ENCODE data around the gene TTC9C.
"Not testable (repeated sequence)": the region's sequence is repeated elsewhere in the genome, so short reads cannot be mapped to it uniquely, and the experiment has no call there.

Gene TTC9C

DNA sequence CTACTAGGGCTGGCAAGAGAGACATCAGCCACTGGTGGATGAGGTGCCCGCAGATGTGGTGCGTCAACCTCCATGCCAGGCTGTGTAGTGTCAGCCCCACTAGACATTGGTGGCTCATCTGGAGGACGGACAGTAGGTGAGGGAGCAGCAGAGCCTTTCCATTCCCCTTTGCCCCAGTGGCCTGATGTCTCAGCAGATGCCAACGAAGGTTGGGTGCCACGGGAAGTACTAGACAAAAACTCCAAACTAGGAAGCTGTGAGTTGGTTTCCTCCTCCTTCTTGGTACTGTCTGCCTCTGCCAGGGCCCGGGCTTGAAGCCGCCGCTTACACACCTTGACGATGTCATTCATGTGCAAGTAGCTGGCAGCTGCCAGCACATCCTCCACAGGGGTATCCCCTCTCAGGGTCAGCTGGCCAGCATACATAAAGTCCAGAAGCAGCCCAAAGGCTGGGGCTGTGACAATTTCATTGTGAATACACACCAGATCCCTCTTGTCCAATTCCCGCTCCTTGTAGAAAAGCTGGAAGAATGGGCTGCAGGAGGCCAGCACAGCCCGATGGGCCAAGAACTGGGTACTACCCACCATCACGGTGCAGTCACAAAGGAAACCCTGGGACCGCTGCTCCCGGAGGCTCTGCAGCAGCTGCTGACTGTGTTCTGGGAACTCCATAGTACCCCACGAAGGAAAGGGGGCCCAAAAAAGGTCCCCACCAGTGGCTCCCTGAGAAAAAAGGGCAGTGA, 24.9 kb downstream of the TTC9C start:
- no peak for DNase-seq

DNA sequence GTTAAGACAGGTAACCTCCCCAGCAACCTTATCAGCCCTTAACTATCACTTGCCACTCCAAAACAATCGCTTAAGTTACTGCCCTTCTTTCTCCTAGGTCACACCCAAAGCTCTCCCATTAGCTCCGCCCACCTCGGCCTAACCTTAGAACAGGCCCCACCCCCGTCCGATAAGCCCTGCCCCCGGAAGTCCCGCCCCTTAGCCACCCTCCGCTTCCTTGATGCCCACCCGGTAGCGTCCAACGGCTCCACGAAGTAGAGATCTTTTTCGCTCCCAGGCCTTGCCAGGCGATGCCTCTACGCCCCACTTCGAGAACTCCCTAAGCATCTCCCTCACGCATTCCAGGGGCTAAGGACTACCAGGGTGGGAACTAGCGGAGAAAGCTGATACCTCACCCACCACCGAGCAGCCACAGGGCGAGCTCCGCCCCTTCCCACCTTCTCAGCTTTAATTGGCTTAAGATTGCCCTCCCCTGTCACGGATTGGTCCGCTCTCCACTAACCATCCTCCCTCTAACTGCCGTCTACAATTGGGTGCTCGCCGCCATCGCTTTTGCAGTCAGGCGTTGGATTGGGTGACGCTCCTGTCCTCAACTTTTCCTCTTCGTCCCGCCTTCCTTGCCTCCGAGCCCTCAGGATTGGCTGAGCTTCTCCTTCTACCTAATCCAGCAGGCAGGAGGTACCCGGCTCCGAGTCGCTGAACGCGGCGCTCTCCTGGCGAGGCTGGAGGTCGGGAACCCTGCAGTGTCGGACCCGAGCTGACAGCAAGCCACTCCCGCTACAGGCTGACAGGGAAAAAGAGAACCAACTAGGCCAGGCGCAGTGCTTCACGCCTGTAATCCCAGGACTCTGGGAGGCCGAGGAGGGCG, 25.7 kb downstream of the TTC9C start, which contains the start of gene ZBTB3:
Gene ZBTB3, minus strand, starts transcription at position 425 of the 868 bp plus-strand sequence. CDS start 496 bp downstream, outside the sequence.
- DNase-seq: peak; percentile 97

DNA sequence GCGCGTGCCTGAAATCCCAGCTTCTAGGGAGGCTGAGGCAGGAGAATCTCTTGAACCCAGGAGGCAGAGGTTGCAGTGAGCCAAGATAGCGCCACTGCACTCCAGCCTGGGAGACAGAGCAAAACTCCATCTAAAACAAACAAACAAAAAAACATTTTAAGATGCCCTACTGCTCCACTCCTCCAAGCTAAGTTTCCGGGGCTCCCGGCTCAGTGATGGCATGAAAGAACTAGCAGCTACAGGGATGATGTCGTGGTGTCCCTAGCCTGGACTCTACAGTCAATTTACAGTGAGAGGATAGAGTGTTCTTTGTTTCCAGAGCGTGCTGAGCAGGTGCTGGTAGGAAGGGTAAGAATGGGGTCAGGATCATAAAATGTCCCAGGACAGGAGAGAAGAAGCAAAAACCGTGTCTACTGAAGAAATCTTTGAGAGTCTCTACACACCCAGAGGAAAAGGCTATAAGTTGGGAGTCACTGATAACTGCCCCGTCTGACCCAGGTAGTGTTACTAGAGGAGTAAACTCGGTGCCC, 26.9 kb downstream of the TTC9C start:
- no peak for DNase-seq

DNA sequence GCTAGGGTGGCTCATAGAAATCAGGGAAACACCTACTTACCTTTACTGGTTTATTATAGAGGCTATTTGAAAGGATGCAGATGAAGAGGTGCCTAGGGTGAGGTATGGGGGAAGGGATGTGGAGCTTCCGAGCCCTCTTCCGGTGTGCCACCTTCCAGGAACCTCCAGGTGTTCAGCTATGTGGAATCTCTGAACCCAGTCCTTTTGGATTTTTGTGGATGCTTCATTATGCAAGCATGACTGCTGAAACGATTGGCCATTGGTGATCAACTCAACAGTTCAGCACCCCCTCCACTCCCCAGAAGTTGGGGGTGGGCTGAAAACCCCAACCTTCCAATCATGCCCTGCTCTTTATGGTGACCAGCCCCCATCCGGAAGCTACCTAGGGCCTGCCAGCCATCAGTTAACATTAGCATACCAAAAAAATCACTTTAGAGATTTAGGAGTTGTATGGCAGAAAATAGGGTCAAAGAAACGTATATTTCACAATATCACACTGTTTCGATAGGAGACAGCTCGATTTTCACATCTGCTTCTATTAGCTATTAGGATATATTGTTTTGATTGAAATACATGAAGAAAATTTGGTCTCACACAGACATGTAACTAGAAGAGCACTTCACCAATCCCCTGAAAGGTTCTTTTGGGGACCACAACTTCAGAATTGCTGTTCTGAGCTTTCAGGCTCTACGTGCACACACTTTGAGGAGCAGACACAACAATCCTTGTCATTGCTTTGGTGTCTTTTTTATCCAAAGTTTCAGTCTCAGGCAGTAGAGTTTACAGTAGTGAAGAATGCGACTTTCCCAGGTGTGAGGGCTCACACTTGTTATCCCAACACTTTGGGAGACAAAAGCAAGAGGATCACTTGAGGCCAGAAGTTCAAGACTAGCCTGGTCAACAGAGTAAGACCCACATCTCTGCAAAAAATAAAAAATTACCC, 29.8 kb downstream of the TTC9C start:
- no peak for DNase-seq

DNA sequence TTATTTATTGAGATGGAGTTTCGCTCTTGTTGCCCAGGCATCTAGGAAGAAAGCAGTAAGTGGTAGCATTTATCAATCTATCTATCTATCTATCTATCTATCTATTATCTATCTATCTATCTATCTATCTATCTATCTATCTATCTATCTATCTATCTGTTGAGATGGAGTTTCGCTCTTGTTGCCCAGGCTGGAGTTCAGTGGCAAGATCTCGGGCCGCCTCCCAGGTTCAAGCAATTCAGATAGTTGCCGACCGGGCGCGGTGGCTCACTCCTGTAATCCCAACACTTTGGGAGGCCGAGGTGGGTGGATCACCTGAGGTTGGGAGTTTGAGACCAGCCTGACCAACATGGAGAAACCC, 32.6 kb downstream of the TTC9C start:
- not testable (repeated sequence) for DNase-seq

DNA sequence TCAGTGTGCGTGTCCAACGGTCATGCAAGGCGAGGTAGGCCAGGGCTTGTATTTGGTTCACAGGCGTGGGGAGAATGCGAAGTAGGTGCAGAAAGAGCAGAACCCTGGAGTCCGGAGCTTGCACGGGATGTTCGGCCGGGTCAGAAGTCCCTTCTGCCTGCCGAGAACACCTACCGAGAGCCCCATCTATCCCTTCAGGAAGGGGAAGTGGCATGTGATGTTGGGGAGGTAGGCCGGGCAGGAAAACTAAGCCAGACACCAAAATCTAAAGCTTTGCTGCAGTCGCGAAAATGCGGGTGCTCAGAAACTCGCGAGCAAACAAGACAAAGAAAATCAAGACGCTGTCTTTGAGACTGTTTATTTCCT, 42.5 kb downstream of the TTC9C start:
- DNase-seq: no peak

DNA sequence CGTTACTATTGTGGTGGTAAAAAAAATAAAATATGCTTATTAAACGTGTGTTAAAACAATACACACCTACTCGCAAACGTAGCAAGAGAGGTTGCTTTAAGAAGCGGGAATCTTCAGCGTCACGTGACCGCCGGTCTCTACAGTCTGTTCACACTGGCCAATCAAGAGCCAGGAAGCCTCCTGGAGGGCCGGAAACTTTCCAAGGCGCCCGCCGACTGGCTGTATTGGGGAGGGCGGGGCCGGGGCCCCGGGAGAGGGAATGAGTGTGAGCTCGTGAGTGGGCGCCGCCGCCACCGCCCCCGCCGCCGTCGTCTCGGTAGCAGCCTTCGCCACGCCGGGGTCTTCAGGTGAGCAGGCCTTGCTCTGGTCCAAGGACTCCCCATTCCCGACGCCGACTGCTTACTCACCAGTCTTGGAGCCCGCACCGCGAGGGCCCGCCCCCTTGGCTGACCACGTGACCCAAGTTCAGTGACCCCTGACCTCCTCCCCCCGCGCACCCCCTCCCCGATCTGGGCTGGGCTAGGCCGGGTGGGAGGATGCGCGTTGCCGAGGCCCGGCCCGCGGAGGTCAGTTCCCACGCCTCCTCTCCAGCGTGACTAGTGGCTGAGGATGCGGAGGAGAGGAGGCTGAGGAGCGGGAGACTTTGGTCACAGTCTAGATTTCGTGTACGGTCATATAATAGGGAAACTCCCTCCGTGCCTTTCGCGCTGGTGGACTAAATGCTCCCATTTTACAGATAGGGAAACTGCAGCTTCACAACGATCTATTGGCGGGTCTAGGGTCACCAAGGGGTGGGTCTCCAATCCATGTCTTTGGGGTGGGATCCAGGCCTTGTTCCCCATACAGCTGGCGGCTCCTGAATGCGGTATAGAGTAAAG, 43.1 kb downstream of the TTC9C start, which contains the start of gene TAF6L:
Gene TAF6L, plus strand, starts transcription at position 253 of the 878 bp plus-strand sequence. CDS start 4,388 bp downstream, outside the sequence.
- peak; percentile 96 for DNase-seq

DNA sequence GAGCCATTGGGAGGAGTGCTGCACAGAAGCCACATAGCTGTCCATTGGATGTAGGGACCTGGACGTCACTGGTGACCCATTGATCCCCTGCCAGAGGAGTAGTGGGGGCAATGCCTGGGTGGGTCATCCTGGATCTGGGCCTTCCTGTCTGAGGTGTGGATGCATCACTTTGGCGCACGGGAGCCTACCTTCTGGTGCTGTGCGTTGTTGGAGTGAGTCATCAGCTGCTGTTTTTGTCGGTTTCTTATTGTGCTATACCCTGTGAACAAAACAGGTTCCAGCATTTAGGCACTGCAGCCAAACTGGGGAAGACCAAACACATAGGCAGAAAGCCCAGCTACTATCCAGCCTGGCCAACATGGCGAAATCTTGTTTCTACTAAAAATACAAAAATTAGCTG, 46.1 kb downstream of the TTC9C start:
- DNase-seq: no peak

DNA sequence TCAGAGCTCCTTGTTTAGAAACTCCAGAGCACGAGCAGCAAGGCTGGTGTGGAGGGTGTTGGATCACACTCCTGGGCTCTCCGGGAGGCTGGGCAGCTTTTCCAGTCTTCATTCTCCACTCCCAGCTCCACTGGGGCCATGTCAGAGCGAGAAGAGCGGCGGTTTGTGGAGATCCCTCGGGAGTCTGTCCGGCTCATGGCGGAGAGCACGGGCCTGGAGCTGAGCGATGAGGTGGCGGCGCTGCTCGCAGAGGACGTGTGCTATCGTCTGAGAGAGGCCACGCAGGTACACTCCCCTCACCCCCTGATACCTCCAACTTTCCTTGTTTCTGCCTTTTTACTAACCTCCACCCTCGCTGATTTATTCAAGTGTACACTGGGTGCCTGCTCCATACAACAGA, 47.4 kb downstream of the TTC9C start:
- no peak for DNase-seq

DNA sequence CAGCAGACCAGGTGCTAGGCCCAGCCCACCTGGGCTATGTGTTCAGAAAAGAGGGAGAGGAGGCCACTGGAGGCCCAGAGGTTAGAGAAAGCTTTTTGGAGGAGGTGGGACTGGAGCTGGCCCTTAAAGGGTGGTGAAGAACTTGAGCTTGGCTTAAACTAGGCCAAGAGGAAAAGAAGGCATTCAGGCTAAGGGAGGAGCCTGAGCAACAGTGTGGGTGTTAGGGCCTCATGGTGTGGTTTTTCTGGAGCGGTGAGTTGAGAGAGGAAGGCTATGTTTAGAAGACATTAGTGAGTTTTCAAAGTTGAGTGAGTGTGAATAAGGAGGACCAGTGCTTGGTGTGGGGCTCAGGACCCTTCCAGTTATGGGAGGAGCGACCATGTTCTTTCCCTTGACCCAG, 49.1 kb downstream of the TTC9C start:
- DNase-seq: no peak

DNA sequence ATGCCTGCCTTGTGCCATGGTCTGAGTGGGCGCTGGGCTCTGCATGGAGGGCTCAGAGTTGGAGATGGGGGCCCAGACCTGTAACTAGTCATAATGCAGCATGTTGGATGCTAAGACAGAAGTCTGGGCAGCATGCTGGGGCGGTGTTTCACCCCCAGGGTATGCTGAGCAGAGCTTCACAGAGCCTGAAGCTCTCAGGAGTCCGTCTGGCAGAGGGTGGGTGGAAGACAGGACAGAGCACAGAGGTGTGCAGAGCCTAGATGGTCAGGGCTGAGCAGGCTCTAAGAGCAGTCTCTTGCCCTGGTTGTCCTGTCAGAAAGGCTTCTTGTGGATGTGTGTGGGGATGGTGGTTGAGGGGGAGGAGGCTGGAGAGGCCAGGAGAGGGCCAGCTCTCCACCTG, 50.2 kb downstream of the TTC9C start:
- no peak for DNase-seq

DNA sequence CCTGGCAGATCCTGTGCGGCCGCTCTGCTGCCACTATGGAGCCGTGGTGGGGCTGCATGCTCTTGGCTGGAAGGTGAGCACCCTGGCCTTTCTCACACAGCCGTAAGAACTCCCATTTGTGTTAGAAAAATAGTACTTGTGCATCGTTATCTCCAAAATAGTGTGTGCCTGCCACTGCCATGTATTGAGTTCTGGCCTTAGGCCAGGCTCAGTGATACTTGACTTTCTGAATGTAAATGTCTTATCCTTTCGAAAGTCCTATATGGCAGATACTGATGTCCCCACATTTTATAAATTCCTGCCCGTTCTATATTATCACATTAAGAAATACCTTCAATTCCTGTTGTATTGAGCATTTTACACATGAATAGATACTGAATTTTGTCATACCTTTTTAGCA, 54.5 kb downstream of the TTC9C start:
- DNase-seq: no peak

DNA sequence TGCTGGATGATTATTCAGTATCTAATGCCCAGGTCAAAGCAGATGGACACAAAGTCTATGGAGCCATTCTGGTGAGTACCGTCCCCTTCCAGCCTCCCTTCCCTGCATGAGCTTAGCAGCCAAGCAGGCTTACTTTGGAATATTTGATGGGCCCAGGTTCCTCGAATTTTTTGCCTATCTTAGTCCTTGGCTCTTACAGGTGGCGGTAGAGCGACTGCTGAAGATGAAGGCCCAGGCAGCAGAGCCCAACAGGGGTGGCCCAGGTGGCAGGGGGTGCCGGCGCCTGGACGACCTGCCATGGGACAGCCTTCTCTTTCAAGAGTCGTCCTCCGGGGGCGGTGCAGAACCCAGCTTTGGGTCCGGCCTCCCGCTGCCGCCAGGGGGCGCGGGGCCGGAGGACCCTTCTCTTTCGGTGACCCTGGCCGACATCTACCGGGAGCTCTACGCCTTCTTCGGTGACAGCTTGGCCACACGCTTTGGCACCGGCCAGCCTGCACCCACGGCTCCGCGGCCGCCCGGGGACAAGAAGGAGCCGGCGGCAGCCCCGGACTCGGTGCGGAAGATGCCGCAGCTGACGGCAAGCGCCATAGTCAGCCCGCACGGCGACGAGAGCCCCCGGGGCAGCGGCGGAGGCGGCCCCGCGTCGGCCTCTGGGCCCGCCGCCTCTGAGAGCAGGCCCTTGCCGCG, 58.2 kb downstream of the TTC9C start:
- peak; percentile 77 for DNase-seq

DNA sequence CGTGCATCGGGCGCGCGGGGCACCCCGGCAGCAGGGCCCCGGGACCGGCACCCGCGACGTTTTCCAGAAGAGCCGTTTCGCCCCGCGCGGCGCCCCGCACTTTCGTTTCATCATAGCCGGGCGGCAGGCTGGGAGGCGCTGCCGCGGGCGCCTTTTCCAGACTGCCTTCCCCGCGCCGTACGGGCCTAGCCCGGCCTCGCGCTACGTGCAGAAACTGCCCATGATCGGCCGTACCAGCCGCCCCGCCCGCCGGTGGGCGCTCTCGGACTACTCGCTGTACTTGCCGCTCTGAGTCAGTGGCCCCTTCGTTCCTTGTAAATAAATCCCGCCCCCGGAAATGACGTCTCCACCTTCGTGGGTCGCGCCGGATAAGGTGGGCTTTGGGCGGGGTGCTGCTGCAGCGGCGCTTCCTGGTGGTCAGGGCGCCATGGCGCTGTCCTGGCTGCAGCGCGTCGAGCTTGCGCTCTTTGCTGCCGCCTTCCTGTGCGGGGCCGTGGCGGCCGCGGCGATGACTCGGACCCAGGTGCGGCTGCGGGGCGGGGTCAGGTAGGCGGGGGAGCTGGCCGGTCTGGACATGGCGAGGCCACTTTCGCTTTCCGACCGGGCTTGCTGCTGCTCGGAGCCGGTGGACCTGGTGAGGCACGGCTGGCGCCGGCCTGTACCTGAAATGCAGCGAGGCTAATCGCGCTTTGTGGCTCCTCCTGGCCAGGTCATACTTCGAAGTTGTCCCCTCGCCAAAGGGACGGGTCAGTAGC, 58.9 kb downstream of the TTC9C start, which contains the start of gene TMEM179B:
Gene TMEM179B, plus strand, starts transcription at position 398 of the 755 bp plus-strand sequence. Its CDS starts 30 bp downstream, at position 428.
- peak; percentile 98 for DNase-seq
